Neural crest cell (in vitro differentiated cells): Measurements from ENCODE around the gene ARHGAP30. TPM values are rescaled to one million over a fixed set of nuclear protein-coding genes. Genes with fewer than 3 reads are reported as not detected.
A peak's percentile ranks its signal among the peaks of the same experiment; 100 is the strongest.

Experiments used
- DNase-seq: peaks from one replicate; pipeline ENCODE4 v3.0.0; 2021; ENCODE audit warnings: low read depth, mixed read lengths, low spot score
- H3K27ac Mint-ChIP-seq: one replicate; pipeline ENCODE4 v1.8.0; 2021; ENCODE audit warnings: mild to moderate bottlenecking, mixed read lengths; ENCODE audit not compliant: unreplicated experiment
- H3K27me3 Mint-ChIP-seq: 2 replicates; pipeline ENCODE4 v1.8.0; 2021; ENCODE audit warnings: low read depth, mild to moderate bottlenecking, mixed read lengths
- H3K36me3 Mint-ChIP-seq: 2 replicates; pipeline ENCODE4 v1.8.0; 2021; ENCODE audit warnings: low read depth, mild to moderate bottlenecking, mixed read lengths
- H3K4me1 Mint-ChIP-seq: 2 replicates; pipeline ENCODE4 v1.8.0; 2021; ENCODE audit warnings: mixed read lengths
- H3K4me3 Mint-ChIP-seq: one replicate; pipeline ENCODE4 v1.8.0; 2021; ENCODE audit warnings: mild to moderate bottlenecking, mixed read lengths
- H3K9me3 Mint-ChIP-seq: 2 replicates; pipeline ENCODE4 v1.8.0; 2021; ENCODE audit warnings: mixed read lengths
- CTCF ChIP-seq: fragments of 200-600 bp; sonication (generic); conservative IDR thresholded peaks from 2 replicates; pipeline ENCODE4 v1.5.0; 2021; ENCODE audit warnings: antibody characterized with exemption, mild to moderate bottlenecking
- total RNA-seq: library from RNA; stranded (reverse); gene quantifications from 2 replicates; pipeline ENCODE4 v1.2.1, GENCODE V29; 2021

ARHGAP30 gene
- total RNA-seq, 1 donor from 2014 or later = not detected

- H3K9me3 Mint-ChIP-seq = peaks cover 19% of the 10 kb centered on the region
- peaks cover 18% of the 10 kb centered on the region for H3K27me3 Mint-ChIP-seq
- peaks cover 31% of the 10 kb centered on the region for H3K36me3 Mint-ChIP-seq
- H3K4me3 Mint-ChIP-seq = peak overlapping the region; percentile 94
- DNase-seq = no peak
- H3K4me1 Mint-ChIP-seq = peaks cover 26% of the 10 kb centered on the region
- no peak overlapping the region for H3K27ac Mint-ChIP-seq
- no peak for TF ChIP-seq CTCF
These were observed 22.0 kb downstream of the ARHGAP30 start for GRCh38 chr1:161047436-161048420.

GRCh38 chr1:161046605-161047228 is 23.0 kb downstream of the ARHGAP30 start:
- Mint-ChIP-seq H3K9me3 (peaks cover 17% of the 10 kb centered on the region), H3K36me3 (peaks cover 34% of the 10 kb centered on the region), H3K4me3 (peak overlapping the region; percentile 94), H3K4me1 (peaks cover 27% of the 10 kb centered on the region), H3K27me3 (peaks cover 18% of the 10 kb centered on the region), H3K27ac (no peak overlapping the region)
- no peak for DNase-seq
- no peak for TF ChIP-seq CTCF

- DNase-seq = peak; percentile 87
- H3K4me3 Mint-ChIP-seq = peak within 1 kb of the TSS; percentile 94
- H3K9me3 Mint-ChIP-seq = peaks cover 17% of the 10 kb centered on the region
- peaks cover 18% of the 10 kb centered on the region for H3K27me3 Mint-ChIP-seq
- TF ChIP-seq CTCF = no peak
- peak within 1 kb of the TSS; percentile 99 for H3K27ac Mint-ChIP-seq
- H3K4me1 Mint-ChIP-seq = peaks cover 27% of the 10 kb centered on the region
- H3K36me3 Mint-ChIP-seq = peaks cover 37% of the 10 kb centered on the region
These were observed 23.7 kb downstream of the ARHGAP30 start, which contains the start of gene USF1 for GRCh38 chr1:161045736-161046604. USF1 (minus strand) TSS chr1:161045977; CDS start chr1:161043275, 2,702 bp downstream.

- Mint-ChIP-seq H3K36me3 (peaks cover 41% of the 10 kb centered on the region), H3K4me3 (peak overlapping the region; percentile 94), H3K4me1 (peaks cover 27% of the 10 kb centered on the region), H3K27me3 (peaks cover 18% of the 10 kb centered on the region), H3K27ac (peak overlapping the region; percentile 99), H3K9me3 (peaks cover 17% of the 10 kb centered on the region)
- peak; percentile 47 for DNase-seq
- TF ChIP-seq CTCF = no peak
These were observed 24.6 kb downstream of the ARHGAP30 start for GRCh38 chr1:161044908-161045735.
